HL-60/S4 treated with phorbol 12-myristate 13-acetate at 8.2 ng/mL for 4 days and 3 days (cell line): Measurements from ENCODE around the gene OR10G7.
"Not testable (repeated sequence)": the region's sequence is repeated elsewhere in the genome, so short reads cannot be mapped to it uniquely, and the experiment has no call there.

Source experiments
- in situ Hi-C: fragments of 300-500 bp; cut with MboI; formaldehyde crosslinking; loops from 2 replicates; pipeline ENCODE4 v1.15.0; 2022; ENCODE audit warnings: low sequenced_read_pairs

OR10G7 gene

GRCh38 chr11:124052966-124053365 is 11.8 kb upstream of the OR10G7 start:
- in situ Hi-C loops = loop anchor here (25.0 kb wide), 1 partner anchor 534 kb away; no protein-coding TSS in a partner anchor

GRCh38 chr11:124050748-124051147 is 9.6 kb upstream of the OR10G7 start:
- in situ Hi-C loops = loop anchor here (25.0 kb wide), 1 partner anchor 537 kb away; no protein-coding TSS in a partner anchor

GRCh38 chr11:124043420-124043819 is 2.3 kb upstream of the OR10G7 start:
- in situ Hi-C loops = no loop called here

GRCh38 chr11:124039557-124039956 is 1.6 kb downstream of the OR10G7 start:
- in situ Hi-C loops = no loop called here

DNA sequence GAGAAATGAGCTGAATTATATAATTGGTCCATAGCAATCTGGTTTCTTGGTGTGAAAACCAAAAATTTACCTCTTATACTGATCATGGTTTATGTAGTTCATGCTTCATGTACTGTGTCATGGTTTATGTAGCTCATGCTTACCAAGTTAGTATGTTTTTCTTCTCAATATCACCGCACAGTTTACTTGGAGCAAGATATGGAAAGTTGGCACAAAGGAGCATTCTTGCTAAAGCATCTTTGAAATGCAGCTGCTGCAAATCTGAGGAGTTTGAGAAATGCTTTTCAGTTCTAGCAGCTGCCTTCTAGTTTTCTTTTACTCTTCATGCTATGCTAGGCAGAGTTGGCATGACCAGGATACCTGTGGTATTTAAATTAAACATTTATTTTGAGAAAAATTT is 4.5 kb downstream of the OR10G7 start:
- in situ Hi-C loops = no loop called here

DNA sequence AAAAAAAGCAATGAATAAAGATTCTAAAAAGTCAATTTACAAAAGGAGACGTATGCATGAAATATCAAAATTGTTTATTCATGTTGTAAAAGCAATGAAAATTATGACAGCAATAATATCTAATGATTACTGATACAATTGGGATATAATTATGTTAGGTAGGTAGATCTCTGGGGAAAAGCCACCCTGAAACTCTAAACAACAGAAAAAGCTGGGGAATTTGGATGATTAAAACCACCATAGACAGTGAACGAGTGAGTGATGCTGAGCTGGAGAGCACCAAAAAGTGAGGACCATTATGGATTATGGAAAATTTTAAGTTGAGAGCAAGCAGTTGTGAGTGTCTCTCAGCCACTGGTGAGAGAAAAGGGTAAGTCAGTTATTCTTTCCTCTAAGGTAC is 14.6 kb downstream of the OR10G7 start, which contains the start of gene OR10G8:
OR10G8 (plus strand) TSS at position 301 of the 400 bp plus-strand sequence. CDS start 2,825 bp downstream, outside the sequence.
- in situ Hi-C loops = no loop called here

DNA sequence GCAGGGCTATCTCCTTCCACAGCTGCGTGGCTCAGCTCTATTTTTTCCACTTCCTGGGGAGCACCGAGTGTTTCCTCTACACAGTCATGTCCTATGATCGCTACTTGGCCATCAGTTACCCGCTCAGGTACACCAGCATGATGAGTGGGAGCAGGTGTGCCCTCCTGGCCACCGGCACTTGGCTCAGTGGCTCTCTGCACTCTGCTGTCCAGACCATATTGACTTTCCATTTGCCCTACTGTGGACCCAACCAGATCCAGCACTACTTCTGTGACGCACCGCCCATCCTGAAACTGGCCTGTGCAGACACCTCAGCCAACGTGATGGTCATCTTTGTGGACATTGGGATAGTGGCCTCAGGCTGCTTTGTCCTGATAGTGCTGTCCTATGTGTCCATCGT is 25.3 kb downstream of the OR10G7 start:
- in situ Hi-C loops = not testable (repeated sequence)

DNA sequence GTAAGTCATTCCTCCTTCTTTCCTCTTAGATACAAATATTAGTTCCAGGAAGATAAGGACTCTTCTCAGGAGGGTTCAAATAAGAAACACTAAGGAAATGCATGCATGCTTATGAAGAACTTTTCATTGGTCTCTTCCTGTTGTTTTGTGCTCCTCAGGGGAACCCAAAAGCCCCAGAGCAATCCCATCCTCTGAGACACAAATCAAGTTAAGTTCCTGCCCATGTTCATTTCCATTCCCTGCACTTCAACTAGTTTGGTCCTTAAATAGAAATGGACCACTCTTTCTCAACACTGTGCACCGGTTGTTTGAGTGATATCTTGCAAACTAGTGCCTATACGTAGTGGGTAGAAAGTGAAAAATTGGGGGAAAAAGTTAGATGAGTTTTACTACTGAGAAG is 28.4 kb downstream of the OR10G7 start, which contains the start of gene OR10G4:
OR10G4 (plus strand) TSS at position 301 of the 400 bp plus-strand sequence. CDS start 2,578 bp downstream, outside the sequence.
- in situ Hi-C loops = no loop called here

DNA sequence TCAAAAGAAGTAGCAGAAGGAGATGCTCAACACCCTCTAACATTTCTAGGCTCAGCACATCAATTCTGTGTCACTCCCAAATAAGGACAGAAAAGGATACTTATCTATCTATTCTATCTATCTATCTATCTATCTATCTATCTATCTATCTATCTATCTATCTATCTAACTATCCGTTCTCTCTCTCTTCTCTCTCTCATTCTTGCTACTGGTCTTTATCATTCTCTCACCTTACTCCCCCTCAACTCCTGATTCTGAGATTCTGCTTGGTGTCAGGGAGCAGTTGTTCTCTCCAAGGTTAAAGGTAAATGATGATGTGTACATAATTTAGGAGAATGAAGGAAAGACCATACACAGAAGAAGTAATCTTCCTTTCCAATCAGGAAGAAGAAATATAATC is 46.0 kb downstream of the OR10G7 start, which contains the start of gene OR10G6:
OR10G6 (minus strand) TSS at position 43 of the 400 bp plus-strand sequence; CDS start at position 43, 0 bp downstream.
- in situ Hi-C loops = loop anchor here (25.0 kb wide), 1 partner anchor 92 kb away; no protein-coding TSS in a partner anchor
